Adrenal gland (tissue), 12 donors: Measurements from ENCODE around the gene ABTB2. TPM values are rescaled to one million over a fixed set of nuclear protein-coding genes. Genes with fewer than 3 reads are reported as not detected.

ENCODE experiments used
- DNase-seq, 7 donors: peaks; one replicate each; pipeline ENCODE4 v3.0.0-alpha.2; 2019 to 2020
- H3K27ac ChIP-seq, 5 donors: fragments of 200-600 bp; sonication (generic) in 4 of 5; 1 replicate in 3 of 5; 2 replicates in 2 of 5; pipeline versions ENCODE4 v1.5.1 to v1.8.0; 2016 to 2020; ENCODE audit warnings: mild to moderate bottlenecking in 1 of 5
- H3K27me3 ChIP-seq: fragments of 200-600 bp; 2 replicates; pipeline ENCODE4 v1.8.0; 2021
- H3K36me3 ChIP-seq, 2 donors: fragments of 200-600 bp; replicated peaks in 1 of 2; 1 replicate in 1 of 2; 2 replicates in 1 of 2; pipeline versions ENCODE4 v1.5.1 to v1.8.0; 2018 to 2022
- H3K4me1 ChIP-seq, 2 donors: fragments of 200-600 bp; replicated peaks in 1 of 2; 1 replicate in 1 of 2; 2 replicates in 1 of 2; pipeline versions ENCODE4 v1.5.1 to v1.8.0; 2018 to 2021
- H3K4me3 ChIP-seq, 4 donors: fragments of 200-600 bp; sonication (generic) in 3 of 4; one replicate each; pipeline ENCODE4 v1.5.1; 2016 to 2018
- H3K9me3 ChIP-seq, 3 donors: fragments of 200-600 bp; sonication (generic) in 1 of 3; replicated peaks in 1 of 3; 1 replicate in 2 of 3; 2 replicates in 1 of 3; pipeline versions ENCODE4 v1.5.1 to v1.8.0; 2016 to 2021
- CTCF ChIP-seq, 6 experiments: fragments of 450-650 bp in 4 of 6; fragments of 200-600 bp in 2 of 6; sonication (generic) in 1 of 6; IDR thresholded peaks; 1 replicate in 5 of 6; 2 replicates in 1 of 6; pipeline versions ENCODE4 v1.5.1 to v1.8.0; 2016 to 2021; ENCODE audit warnings: antibody characterized with exemption in 6 of 6, mild to moderate bottlenecking in 2 of 6, moderate library complexity in 1 of 6
- POLR2A ChIP-seq, 2 donors: fragments of 450-650 bp; IDR thresholded peaks; one replicate each; pipeline ENCODE4 v1.6.1; 2017; ENCODE audit warnings: antibody characterized with exemption in 2 of 2, mild to moderate bottlenecking in 2 of 2, moderate library complexity in 1 of 2
- WGBS, 4 donors: extraction: QIAGEN DNeasy Blood & Tissue Kit in 2 of 4; methylation state at CpG; one replicate each; pipeline versions ENCODE4 v1.1.5 to v1.1.7; 2013 to 2017; 5-methylcytosine and 5-hydroxymethylcytosine counted together
- intact Hi-C, 2 donors: fragments of 100-400 bp; cut with DNase I; formaldehyde crosslinking; loops; one replicate each; pipeline versions ENCODE4 v1.14.1 to v1.15.0; 2022 to 2023
- polyA plus RNA-seq, 3 donors: library from polyadenylated mRNA; stranded (reverse); fragments of 200-250 nt in 2 of 3; fragments of 350-450 nt in 1 of 3; fragmentation: Illumina TruSeq in 1 of 3; extraction: RNeasy Lipid Tissue Mini Kit (QIAGEN cat#74804) in 1 of 3; gene quantifications; one replicate each; pipeline ENCODE4 v1.2.3, GENCODE V29; 2013 to 2014
- total RNA-seq, 9 donors: library from RNA; depleted of rRNA in 4 of 9; stranded (reverse); fragments of >200 nt in 4 of 9; fragments of 120-200 nt in 1 of 9; fragmentation: NEBNext Ultra II Directional in 1 of 9; extraction: Animal tissue kit (Norgen Biotek cat#: 25700) in 1 of 9; gene quantifications; one replicate each; pipeline versions ENCODE4 v1.1.0 to v1.2.4, GENCODE V29; 2013 to 2023
- donor health status: healthy with polysubstance abuse.
- donor health status: Bipolar disorder and iron deficiency.
- donor health status: DM: yes; HTN: yes; CAD: no.
- donor health status: DM: no; HTN: no; CAD: no.
- donor health status: DM: no; HTN: no; CAD: no.
- donor health status: DM: yes; HTN: yes; CAD: no.

The ABTB2 gene
- total and polyA plus RNA-seq, 12 donors: 1.9 to 32.3 (median 6.1) TPM

DNA sequence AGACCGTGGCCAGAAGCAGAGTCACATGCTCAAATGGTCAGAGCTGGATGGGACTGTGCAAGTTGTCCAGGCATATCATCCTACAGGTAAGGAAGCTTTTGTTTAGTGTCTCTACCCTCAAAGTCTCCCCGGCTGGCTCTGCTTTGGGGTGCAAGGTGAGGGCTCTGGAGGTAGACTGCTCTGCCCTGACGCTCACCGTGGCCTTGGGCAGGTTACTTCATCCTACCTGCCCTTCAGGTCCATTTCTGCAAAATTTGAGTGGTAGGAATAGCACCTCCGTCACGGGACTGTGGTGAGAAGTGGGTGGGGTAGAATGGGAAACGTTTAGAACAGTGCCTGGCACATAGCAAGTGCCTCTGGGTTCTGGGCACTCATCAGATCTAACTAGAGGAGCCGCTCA is 210.2 kb downstream of the ABTB2 start:
- H3K4me1 ChIP-seq: peaks cover 0 to 9% of the 10 kb centered on the region in 2 donors
- no peaks in the 10 kb centered on the region for H3K27me3 ChIP-seq
- TF ChIP-seq POLR2A (IDR thresholded peaks at IDR 0.05) (no peak), CTCF (IDR thresholded peaks at IDR 0.05) (no peak)
- H3K4me3 ChIP-seq: no peak overlapping the region
- H3K36me3 ChIP-seq: peaks cover 0 to 71% of the 10 kb centered on the region in 2 donors
- intact Hi-C loops: loop anchor here in 1 of 2 donors (10.0 kb wide), 1 partner anchor 153 kb away; no protein-coding TSS in a partner anchor
- H3K9me3 ChIP-seq: no peaks in the 10 kb centered on the region
- WGBS, 4 donors: 88 to 93% (median 90%) methylated on average over 8 of the region's 8 CpGs
- H3K27ac ChIP-seq: no peak overlapping the region
- DNase-seq: no peak

- Histone ChIP-seq H3K4me1 (peaks cover 0 to 9% of the 10 kb centered on the region in 2 donors), H3K36me3 (peaks cover 0 to 78% of the 10 kb centered on the region in 2 donors), H3K27ac (no peak overlapping the region), H3K27me3 (no peaks in the 10 kb centered on the region), H3K4me3 (no peak overlapping the region), H3K9me3 (no peaks in the 10 kb centered on the region)
- intact Hi-C loops: loop anchor here in 1 of 2 donors (10.0 kb wide), 1 partner anchor 152 kb away; no protein-coding TSS in a partner anchor
- no peak for TF ChIP-seq POLR2A (IDR thresholded peaks at IDR 0.05)
- no peak for TF ChIP-seq CTCF (IDR thresholded peaks at IDR 0.05)
- DNase-seq: no peak
- WGBS, 4 donors: 80 to 82% (median 81%) methylated on average over 5 of the region's 5 CpGs
Observed at GRCh38 chr11:34146866-34147265, 210.9 kb downstream of the ABTB2 start.

DNA sequence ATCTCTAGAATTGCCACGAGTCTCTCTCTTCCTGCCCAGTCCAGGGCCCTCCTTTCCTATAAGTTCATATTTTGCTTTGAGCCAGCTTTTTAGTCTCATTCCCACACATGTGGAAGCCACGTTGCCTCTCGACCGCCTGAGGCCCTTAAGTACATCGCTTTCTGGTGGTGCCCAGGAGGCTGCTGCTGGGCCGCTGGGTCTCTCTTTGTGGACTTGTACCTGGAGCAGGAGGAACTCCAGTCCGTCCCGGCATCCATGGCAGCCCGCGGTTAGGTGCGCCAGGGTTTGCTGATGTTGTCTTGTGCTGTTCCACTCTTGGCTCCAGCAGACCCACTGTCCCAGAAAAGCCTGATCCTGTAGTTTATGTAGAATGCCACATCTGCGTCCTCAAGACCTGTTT is 211.4 kb downstream of the ABTB2 start:
- H3K36me3 ChIP-seq: peaks cover 0 to 82% of the 10 kb centered on the region in 2 donors
- no peaks in the 10 kb centered on the region for H3K9me3 ChIP-seq
- TF ChIP-seq POLR2A (IDR thresholded peaks at IDR 0.05): no peak
- TF ChIP-seq CTCF (IDR thresholded peaks at IDR 0.05): no peak
- no peak overlapping the region for H3K27ac ChIP-seq
- intact Hi-C loops: loop anchor here in 1 of 2 donors (10.0 kb wide), 1 partner anchor 152 kb away; no protein-coding TSS in a partner anchor
- no peaks in the 10 kb centered on the region for H3K27me3 ChIP-seq
- WGBS, 4 donors: 92 to 96% (median 93%) methylated on average over 12 of the region's 12 CpGs
- peaks cover 0 to 9% of the 10 kb centered on the region in 2 donors for H3K4me1 ChIP-seq
- no peak overlapping the region for H3K4me3 ChIP-seq
- DNase-seq: no peak

DNA sequence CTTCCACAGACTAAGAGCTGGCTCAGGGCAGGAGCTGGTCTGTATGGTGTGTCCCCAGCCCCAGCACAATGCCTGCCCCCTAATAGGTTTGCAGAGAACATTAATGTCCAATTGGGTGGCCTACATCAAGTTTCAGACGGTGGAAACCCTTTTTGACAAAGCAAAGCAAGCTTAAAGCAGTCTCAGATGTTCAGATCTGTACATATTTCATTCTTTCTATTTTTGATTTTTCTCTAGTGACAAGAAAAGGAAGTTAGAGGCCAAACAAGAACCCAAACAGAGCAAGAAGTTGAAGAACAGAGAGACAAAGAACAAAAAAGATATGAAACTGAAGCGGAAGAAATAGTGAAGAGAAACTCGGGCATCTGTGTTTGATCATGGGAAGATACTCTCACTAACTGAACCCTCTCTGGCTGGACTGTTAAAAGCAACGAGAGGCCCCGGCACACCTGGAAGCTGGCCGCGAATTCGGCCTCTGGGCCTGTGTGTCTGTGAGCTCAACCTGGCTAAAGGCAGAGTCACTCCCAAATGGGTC is 211.9 kb downstream of the ABTB2 start:
- Histone ChIP-seq H3K36me3 (peaks cover 0 to 85% of the 10 kb centered on the region in 2 donors), H3K4me1 (peaks cover 0 to 7% of the 10 kb centered on the region in 2 donors), H3K9me3 (no peaks in the 10 kb centered on the region), H3K27ac (no peak overlapping the region), H3K4me3 (no peak overlapping the region), H3K27me3 (no peaks in the 10 kb centered on the region)
- TF ChIP-seq POLR2A (IDR thresholded peaks at IDR 0.05) (no peak), CTCF (IDR thresholded peaks at IDR 0.05) (no peak)
- DNase-seq: no peak
- intact Hi-C loops: loop anchor here in 1 of 2 donors (10.0 kb wide), 1 partner anchor 151 kb away; no protein-coding TSS in a partner anchor
- 75 to 85% (median 82%) methylated on average over 8 of the region's 8 CpGs for WGBS, 4 donors
